Activated CD8-positive, alpha-beta memory T cell treated with anti-CD3 and anti-CD28 coated beads for 24 hours (primary cell): Measurements from ENCODE around the gene RRM2.

Experiments
- DNase-seq: peaks from one replicate; pipeline ENCODE4 v3.0.0-alpha.2; 2020

The RRM2 gene

DNA sequence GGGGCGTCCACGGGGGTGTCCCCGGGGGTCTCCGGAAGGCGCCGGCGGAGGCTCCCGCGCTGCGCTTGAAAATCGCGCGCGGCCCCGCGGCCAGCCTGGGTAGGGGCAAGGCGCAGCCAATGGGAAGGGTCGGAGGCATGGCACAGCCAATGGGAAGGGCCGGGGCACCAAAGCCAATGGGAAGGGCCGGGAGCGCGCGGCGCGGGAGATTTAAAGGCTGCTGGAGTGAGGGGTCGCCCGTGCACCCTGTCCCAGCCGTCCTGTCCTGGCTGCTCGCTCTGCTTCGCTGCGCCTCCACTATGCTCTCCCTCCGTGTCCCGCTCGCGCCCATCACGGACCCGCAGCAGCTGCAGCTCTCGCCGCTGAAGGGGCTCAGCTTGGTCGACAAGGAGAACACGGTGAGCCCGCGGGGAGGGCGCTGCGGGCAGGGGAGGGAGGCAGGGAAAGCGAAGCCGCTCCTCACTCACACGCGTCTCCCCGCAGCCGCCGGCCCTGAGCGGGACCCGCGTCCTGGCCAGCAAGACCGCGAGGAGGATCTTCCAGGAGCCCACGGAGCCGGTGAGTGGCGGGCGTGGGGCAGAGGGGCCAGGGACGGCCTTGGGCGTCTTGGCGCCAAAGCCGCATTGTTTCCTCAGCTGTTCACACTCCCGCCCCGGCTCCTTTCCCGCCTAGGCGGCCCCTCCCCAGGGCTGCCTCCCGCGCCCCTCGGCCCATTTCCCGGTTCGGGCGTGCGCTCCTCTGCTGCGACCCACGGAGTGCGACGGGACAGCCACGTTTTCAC is at the start of gene RRM2:
Gene RRM2, plus strand, starts transcription at position 240 of the 781 bp plus-strand sequence. Its CDS starts 60 bp downstream, at position 300.
- peak; percentile 92 for DNase-seq

DNA sequence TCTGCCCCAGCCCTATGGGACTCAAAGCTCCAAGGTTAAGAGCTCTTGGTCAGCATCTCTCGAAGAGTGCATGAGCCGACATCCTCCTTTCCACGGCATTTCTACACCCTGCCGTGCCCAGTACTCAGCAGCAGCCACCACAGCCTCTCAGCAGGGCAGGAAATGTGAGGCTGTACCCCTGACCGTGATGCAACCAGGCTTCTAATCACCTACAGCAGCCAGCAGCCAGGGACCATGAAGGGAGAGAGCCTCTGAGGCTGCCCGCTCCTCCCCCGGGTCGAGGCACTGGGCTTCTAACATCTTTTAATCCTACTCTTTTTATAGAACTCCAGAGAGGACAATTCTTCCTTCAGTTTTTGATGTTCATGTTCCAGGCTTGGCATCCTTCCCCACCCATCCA is 48.8 kb upstream of the RRM2 start:
- DNase-seq: no peak

DNA sequence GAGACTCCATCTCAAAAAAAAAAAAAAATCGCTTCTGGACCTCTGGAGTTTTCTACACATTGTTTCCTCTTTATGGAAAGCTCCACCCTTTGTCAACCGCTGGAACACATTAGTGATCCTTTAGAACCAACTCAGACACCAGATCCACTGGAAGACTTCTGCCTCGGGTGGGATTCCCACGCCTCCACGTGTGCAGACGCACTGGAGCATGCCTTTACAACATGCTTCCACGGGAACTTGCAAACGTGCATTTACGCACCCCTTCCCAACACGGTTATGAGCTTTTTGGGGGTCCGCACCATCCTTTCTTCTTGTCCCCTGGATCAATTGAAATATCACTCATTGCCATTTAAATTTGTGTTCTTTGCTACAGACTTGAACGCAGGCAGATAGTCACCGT is 47.4 kb upstream of the RRM2 start:
- DNase-seq: no peak

DNA sequence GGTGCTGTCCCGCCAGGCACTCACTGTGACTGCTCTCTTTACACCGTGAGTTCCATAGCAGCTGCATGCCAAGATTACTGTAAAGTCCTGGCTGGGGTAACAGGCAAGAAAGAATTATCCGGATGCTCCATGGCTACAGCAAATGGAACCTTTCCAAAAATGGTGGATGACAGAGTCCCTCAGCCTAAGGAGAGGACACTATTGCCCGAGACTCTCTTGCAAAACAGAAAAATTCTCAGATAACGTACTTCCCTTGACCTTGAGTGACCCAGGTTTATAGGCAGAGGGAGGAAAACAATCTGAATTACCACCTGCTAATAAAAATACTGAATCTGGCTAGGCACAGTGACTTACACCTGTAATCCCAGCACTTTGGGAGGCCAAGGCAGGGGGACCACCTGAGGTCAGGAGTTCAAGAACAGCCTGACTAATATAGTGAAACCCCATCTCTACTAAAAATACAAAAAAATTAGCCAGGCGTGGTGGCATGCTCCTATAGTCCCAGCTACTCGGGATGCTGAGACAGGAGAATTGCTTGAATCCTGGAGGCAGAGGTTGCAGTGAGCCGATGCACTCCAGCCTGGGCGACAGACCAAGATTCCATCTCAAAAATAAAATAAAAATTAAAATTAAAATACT is 46.8 kb upstream of the RRM2 start:
- no peak for DNase-seq

GRCh38 chr2:10076511-10076910 is 46.0 kb upstream of the RRM2 start:
- no peak for DNase-seq

DNA sequence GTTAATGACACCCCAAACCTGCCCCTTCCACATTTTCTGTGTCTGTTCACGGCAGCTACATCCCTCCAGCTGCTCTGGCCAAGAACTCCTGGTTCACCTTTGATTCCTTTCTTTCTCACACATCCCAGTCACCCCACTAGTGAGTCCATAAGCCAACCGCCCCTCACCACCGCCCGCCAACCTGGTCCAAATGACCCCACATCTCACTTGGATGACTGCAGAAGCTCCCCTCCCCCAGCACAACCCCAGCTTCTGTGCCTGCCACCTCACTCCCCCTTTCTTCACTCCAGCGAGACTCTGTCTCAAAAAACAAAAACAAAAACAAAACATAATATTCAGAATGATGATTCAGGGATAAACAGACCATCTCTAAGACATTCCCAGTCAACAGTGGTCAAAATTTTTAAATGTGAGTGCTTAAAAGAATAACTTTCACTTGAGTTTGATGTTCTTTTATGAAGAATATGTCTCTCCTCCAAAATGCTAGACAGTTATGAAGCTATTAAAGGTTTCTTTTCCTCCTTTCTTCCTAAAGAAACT is 45.5 kb upstream of the RRM2 start:
- no peak for DNase-seq

- no peak for DNase-seq
Measured at GRCh38 chr2:10078001-10078400, 44.5 kb upstream of the RRM2 start.

GRCh38 chr2:10078704-10079265 is 43.8 kb upstream of the RRM2 start:
- no peak for DNase-seq

DNA sequence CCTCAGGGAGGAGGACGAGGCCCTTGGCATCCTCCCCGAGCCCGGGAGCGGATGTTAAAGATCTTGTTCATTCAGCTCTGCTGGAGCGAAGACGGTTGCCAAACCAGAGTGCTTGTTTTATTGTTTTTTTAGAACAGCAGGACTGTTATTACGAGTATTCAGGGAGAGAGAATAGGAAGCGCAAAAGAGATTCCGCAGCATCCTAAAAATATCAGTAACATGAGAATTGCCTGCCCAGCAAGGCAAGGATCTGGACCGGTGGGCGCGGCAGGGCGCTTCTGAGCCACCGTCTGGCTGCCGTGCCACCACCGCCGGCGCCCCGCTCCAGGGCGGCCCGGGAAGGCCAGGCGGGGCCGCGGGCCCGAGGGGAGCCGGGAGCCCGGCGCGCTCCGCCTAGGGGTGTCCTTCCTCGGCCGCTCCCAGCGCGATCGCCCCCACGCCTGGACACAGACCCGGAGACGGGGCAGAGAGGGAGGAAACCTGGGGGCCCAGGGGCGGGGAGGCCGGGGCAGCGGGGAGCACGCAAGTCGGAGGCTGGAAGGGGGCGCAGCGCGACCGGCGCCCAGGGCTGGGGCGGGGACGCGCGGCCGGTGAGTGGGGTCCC is 43.2 kb upstream of the RRM2 start:
- no peak for DNase-seq

DNA sequence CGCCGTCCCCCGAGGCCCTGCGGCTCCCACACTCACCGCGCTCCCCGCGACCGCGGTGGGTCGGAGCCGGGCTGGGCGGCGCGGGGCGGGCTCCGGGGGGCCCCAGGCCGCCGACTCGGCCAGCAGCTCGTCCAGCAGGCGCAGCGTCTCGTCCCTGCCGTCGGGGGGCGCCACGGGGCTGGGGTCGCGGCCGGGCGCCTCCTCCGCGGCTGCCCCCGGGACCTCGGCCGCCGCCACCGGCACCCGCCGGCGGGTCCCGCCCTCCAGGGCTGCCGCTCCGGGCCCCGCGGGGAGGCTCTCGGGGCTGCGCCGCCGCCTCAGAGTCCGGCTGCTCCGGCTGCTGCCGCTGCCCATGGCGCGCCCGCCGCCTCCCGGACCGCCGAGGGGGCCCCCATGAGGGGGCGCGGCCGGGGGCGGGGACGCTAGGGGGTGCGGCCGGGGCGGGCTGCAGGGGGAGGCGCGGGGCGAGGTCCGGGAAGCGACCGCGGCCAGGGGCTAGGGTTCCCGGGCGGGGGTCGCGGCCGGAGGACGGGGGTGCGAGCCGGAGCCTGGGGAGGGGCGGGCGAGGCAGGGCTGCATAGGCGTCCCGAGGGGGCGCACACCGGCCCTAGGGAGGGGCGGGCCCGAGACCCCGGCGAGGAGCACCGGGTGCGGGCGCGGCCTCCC is 42.5 kb upstream of the RRM2 start, which contains the start of gene CYS1:
Gene CYS1, minus strand, starts transcription at position 542 of the 666 bp plus-strand sequence. Its CDS starts 188 bp downstream, at position 354.
- no peak for DNase-seq

GRCh38 chr2:10080536-10081304 is 41.8 kb upstream of the RRM2 start:
- DNase-seq: no peak

DNA sequence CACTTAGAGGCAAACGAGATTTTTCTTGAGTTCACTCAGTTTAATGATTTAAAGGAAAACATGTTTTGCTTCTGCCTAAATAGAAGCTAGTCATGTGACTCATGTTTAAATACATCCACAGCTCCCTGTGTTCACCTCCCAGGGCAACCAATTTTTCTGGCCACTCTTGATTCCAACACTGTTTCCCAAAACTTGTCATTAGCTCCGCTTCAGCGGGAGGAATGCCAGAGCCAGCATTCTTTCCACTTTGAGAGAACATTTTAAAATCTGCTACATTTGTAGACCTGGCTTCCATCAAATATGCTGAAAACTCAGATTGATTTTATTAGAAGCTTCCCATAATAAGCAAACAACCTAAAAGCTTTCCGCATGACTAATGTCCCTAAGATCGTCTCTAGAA is 39.5 kb upstream of the RRM2 start:
- DNase-seq: no peak

DNA sequence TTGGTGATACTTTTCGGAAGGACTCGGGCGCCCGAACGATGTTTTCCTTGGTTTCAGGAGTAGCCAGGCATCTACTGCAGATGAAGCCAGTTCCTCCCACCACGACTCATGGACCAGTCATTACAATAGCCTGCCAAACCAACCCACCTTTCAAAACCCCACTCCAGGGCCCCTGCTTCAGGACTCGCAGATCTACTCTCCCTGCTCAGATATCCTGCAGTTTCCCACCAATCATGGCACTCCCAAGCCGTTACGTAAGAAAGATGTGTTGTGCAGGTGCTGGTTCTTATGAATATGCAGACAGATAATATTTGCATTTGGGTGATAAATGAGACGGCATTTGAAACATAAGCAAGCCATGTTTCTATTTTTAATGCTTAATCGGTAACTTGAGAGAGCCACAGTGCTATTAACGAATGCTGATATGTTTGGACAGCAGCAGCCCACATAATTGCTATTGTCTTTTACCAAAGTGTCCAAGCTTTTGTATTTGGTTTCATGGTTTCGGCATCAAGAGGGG is 38.8 kb upstream of the RRM2 start:
- DNase-seq: no peak

DNA sequence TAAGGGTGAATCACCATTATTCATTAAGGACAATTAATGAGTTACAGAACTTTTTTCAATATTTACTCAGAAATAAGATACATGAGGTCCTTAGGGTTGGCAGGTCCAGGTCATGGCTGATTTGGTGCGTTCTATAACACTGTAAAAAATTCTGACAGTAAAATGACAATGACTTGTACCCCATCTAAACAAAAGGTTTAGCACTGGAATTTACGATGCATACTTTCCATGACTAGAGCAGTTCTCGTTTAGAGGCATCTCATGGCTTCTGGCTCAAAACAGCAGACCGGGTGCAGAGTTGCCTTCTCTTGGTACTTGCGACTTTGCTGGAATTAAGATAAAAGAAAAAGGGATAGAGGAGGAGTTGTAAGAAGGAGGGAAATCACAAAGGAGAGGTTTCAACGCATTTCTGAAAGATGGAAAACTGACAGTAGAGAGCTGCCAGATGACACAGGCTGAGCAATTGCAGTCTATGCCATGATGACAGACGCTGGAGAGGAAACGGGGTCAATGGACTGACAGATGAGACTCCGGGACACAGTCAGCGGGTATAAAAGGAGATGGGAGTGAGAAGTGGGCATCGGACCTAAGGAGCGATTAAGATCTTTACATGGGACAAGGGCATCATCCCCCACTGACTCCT is 38.2 kb upstream of the RRM2 start:
- DNase-seq: no peak

DNA sequence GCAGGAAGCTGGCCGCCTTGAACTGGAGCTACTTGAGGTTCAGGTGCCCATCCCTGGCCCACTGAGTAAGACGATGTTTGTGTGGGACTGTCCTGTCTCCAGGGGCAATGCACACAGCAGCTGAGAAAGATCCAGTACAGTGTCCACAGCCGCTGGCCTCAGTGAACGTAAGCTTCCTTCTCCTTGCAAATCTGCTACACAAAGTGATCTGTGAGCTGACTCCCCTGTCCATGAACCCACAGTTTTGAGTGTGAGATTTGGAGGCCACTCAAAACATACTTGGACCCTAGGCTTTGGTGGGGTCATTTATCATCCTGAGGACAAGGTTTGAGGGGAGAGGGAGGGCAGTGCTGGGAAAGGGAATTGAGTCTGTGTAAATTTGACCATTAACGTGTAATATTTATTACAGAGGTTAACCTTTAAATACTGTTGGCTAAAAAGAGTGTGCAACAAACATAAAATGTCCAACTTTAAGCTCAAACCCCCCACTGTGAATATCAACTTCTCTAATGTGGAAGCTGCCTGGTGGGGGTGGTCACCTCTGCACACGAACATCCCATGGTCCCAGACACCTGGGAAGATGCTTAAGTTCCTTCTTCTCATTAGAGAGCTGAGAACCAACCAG is 37.4 kb upstream of the RRM2 start:
- DNase-seq: no peak

GRCh38 chr2:10085668-10086059 is 36.9 kb upstream of the RRM2 start:
- no peak for DNase-seq

DNA sequence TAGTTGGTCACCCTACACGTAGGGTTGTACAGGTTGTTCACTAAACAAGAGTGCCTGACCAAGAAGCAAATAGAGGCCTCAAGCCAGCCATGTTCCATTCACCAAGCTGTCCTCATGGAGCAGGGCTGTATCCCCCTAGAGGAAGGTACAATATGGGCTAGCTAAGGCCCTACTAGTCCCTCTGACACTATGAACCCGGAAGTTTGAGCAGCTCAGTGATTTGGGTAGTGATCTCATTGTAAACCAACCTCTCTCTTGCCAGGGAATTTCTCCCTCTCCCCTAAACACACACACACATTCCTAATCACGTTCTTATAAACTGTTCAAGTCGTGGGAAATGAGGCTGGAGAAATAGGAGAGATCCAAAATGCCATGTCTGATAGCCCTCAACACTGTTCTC is 35.6 kb upstream of the RRM2 start:
- DNase-seq: no peak

DNA sequence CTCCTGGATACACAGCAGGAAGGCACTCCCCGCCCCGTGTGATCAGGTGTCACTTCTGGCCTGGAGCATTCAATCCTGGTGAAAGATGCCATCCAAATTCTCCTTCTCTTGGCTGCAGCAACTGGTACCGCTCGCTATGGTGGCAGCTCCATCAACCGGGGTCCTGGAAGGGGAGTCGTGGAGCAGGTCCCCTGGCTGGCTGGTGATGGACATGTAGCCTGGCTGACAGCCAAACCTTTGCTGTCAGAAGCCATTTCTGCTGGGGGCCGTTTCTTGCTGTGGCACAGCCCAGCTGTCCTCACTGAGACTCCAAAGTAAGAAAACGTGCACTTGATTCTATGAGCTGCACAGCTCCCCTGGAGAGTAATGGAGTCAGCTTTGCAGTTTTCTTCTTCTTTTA is 35.2 kb upstream of the RRM2 start:
- no peak for DNase-seq

GRCh38 chr2:10089565-10090190 is 32.9 kb upstream of the RRM2 start:
- DNase-seq: no peak

DNA sequence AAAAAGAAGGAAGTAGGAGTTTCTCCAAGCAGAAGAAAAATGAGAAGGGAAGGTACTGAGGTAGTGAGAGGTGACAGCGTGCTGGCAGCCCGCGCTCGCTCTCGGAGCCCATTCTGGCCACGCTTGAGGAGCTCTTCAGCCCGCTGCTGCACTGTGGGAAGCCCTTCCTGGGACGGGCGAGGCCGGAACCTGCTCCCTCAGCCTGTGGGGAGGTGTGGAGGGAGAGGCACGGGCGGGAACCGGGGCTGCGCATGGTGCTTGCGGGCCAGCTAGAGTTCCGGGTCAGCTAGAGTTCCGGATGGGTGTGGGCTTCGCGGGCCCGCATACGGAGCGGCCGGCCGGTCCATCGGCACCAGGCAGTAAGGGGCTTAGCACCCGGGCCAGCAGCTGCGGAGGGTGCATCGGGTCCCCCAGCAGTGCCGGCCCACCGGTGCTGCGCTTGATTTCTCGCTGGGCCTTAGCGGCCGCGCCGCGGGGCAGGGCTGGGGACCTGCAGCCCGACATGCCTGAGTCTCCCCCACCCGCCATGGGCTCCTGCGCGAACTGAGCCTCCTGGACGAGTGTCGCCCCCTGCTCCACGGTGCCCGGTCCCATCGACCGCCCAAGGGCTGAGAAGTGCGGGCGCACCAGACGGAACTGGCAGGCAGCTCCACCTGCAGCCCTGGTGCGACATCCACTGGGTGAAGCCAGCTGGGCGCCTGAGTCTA is 31.2 kb upstream of the RRM2 start:
- peak; percentile 67 for DNase-seq
